CD4-positive, CD25-positive, alpha-beta regulatory T cell (primary cell): Measurements from ENCODE around the gene TCP1. TPM values are rescaled to one million over a fixed set of nuclear protein-coding genes. Genes with fewer than 3 reads are reported as not detected.

Experiments
- ATAC-seq, 2 donors: fragments of 150-1000 bp; cut with Tn5 transposase; one replicate each; pipeline ENCODE4 v1.10.0; 2021; ENCODE audit warnings: low read depth in 2 of 2, moderate number of reproducible peaks in 2 of 2, moderate library complexity in 1 of 2
- DNase-seq, 3 donors: peaks; one replicate each; pipeline versions ENCODE4 v3.0.0 to v3.0.0-alpha.2; 2012 to 2022; ENCODE audit warnings: mixed read lengths in 1 of 3
- H3K27ac ChIP-seq: one replicate; pipeline ENCODE4 v1.7.0; 2013; ENCODE audit warnings: mild to moderate bottlenecking, low read length; ENCODE audit not compliant: insufficient read depth, poor library complexity, severe bottlenecking
- H3K27me3 ChIP-seq: one replicate; pipeline ENCODE4 v1.7.0; 2013; ENCODE audit warnings: low read length; ENCODE audit not compliant: control insufficient read depth, insufficient read depth
- H3K36me3 ChIP-seq: one replicate; pipeline ENCODE4 v1.7.0; 2013; ENCODE audit warnings: mild to moderate bottlenecking, low read length, moderate library complexity; ENCODE audit not compliant: control insufficient read depth, insufficient read depth
- H3K4me1 ChIP-seq: 2 replicates; pipeline ENCODE4 v1.7.0; 2013; ENCODE audit warnings: mild to moderate bottlenecking, low read length; ENCODE audit not compliant: insufficient read depth, control insufficient read depth, poor library complexity, severe bottlenecking
- H3K4me3 ChIP-seq: one replicate; pipeline ENCODE4 v1.7.0; 2013; ENCODE audit warnings: low read depth, mild to moderate bottlenecking, low read length, moderate library complexity
- H3K9me3 ChIP-seq, 2 experiments: 1 replicate in 1 of 2; 2 replicates in 1 of 2; pipeline ENCODE4 v1.7.0; 2013; ENCODE audit warnings: low read length in 2 of 2, mild to moderate bottlenecking in 1 of 2, moderate library complexity in 1 of 2; ENCODE audit not compliant: control insufficient read depth in 2 of 2
- H3K27ac Mint-ChIP-seq, 3 donors: one replicate each; pipeline ENCODE4 v1.8.0; 2020 to 2022; ENCODE audit warnings: mild to moderate bottlenecking in 3 of 3, mixed read lengths in 3 of 3, moderate library complexity in 2 of 3
- H3K27me3 Mint-ChIP-seq: one replicate; pipeline ENCODE4 v1.8.0; 2022; ENCODE audit warnings: mild to moderate bottlenecking, mixed read lengths
- H3K36me3 Mint-ChIP-seq: one replicate; pipeline ENCODE4 v1.8.0; 2020; ENCODE audit warnings: mixed read lengths
- H3K4me1 Mint-ChIP-seq, 4 donors: one replicate each; pipeline ENCODE4 v1.8.0; 2020 to 2022; ENCODE audit warnings: mixed read lengths in 4 of 4, mild to moderate bottlenecking in 1 of 4
- H3K4me3 Mint-ChIP-seq, 4 donors: one replicate each; pipeline ENCODE4 v1.8.0; 2020 to 2022; ENCODE audit warnings: mild to moderate bottlenecking in 4 of 4, mixed read lengths in 4 of 4, moderate library complexity in 3 of 4
- H3K9me3 Mint-ChIP-seq, 7 donors: one replicate each; pipeline ENCODE4 v1.8.0; 2020 to 2022; ENCODE audit warnings: mixed read lengths in 7 of 7, mild to moderate bottlenecking in 3 of 7, moderate library complexity in 2 of 7
- polyA plus RNA-seq, 4 donors: library from polyadenylated mRNA; unstranded; fragments of 300-500 nt; fragmentation: Illumina TruSeq; gene quantifications; one replicate each; pipeline ENCODE4 v1.2.3, GENCODE V29; 2021
- total RNA-seq: library from RNA; stranded (reverse); gene quantifications from one replicate; pipeline ENCODE4 v1.2.3, GENCODE V29; 2022

Gene TCP1
- total RNA-seq (205 TPM), polyA plus RNA-seq (100 to 1,000 TPM in 2 of 4 donors, 10 to 100 TPM in 2; 83.6 to 121 (median 99.9) TPM)

DNA sequence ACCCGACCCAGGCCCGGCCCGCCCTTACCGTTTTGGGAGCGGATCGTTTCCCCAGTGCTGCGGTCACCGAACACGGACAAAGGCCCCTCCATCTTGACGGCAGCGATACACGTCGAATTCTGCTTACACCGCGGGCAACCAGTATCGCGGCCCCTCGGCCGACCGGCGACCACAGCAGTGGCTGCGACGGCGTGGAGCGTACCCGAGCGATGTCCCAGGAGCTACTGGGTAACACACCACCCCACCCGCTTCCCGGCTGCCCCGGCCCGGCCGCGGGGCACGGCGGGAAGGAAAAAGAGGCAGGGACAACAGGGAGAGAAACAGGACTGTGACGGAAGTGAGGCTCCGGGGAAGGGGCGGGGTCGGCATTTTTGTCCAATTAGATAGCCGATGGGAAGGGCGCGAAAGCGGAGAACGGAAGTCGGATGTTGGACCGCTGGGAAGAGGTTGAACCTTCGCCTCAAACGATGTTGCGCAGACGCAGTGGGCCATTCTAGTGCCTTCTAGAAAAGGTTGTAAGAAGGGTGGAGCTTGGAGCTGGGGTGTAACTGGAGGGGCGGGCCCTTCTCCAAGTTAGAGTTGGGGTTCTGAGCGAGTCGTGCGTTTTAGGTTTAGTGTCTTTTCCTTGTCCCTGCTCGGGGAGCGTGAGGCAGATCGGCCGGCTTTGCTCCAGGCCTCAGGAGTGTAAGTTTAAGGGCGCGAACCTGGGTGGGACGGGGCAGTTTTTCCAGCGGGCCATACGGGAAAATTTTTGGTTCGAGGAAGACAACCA lies at the start of gene TCP1:
Gene TCP1 (minus strand): TSS at position 226 of the 772 bp plus-strand sequence. CDS start 134 bp downstream, at position 92.
- Histone ChIP-seq H3K4me3 (peak within 1 kb of the TSS; percentile 87), H3K27ac (peak within 1 kb of the TSS; percentile 97), H3K4me1 (peaks cover 29% of the 10 kb centered on the region), H3K36me3 (peaks cover 45% of the 10 kb centered on the region), H3K27me3 (no peaks in the 10 kb centered on the region), H3K9me3 (no peaks in the 10 kb centered on the region)
- H3K4me1 Mint-ChIP-seq: peaks cover 11 to 75% (median 53%) of the 10 kb centered on the region in 4 donors
- peak within 1 kb of the TSS; percentile 95 to 100 (median 99) for H3K4me3 Mint-ChIP-seq
- peak; percentile 81 to 85 for ATAC-seq
- no peaks in the 10 kb centered on the region for H3K9me3 Mint-ChIP-seq
- peaks cover 38% of the 10 kb centered on the region for H3K36me3 Mint-ChIP-seq
- H3K27ac Mint-ChIP-seq: peak within 1 kb of the TSS; percentile 97 to 99 (median 99)
- DNase-seq: peak; percentile 98 to 100 (median 99)
- peaks cover 8% of the 10 kb centered on the region for H3K27me3 Mint-ChIP-seq

DNA sequence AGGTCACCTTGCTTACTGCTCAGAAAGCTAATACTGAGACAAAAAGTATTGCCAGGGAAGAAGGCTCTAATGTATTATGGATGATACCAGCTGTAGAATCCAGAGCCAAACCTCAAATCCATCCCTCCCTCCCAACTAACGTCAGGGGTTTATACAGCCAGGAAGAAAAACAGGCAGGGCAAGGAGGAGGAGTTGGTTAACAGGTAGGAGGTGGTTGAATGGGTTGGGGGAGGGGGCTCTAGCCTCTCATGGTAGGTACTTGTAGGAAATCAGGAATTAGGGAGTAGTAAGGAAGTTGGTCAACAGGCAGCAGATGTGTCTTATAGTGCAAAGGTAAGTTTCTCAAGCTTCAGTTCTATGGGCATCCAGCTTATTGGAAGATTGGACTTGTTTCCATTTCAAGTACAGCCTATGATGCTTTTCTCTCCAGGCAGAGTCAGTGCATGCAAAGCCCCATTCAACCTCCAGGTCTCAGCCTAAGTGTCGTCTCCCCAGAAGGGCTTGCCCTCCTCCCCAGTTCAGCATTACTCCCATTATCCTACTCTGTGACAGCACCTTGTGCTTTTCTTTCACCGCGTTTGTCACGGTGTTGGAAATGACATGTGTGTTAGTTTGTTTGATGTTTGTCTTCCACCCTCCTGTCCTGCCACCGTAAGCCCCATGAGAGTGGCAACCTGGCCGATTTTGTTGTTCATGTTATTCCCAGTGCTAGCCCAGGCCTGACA lies 48.8 kb upstream of the TCP1 start:
- no peaks in the 10 kb centered on the region for H3K36me3 Mint-ChIP-seq
- Histone ChIP-seq H3K9me3 (no peaks in the 10 kb centered on the region), H3K4me3 (no peak overlapping the region), H3K4me1 (no peaks in the 10 kb centered on the region), H3K36me3 (no peaks in the 10 kb centered on the region), H3K27ac (no peak overlapping the region), H3K27me3 (no peaks in the 10 kb centered on the region)
- H3K27ac Mint-ChIP-seq: peak overlapping the region in 2 of 3 donors; percentile 11 to 48
- ATAC-seq (no peak), DNase-seq (no peak)
- H3K27me3 Mint-ChIP-seq: peaks cover 11% of the 10 kb centered on the region
- peaks cover 0 to 1% (median 0%) of the 10 kb centered on the region in 7 donors for H3K9me3 Mint-ChIP-seq
- H3K4me3 Mint-ChIP-seq: no peak overlapping the region
- peaks cover 0 to 22% (median 6%) of the 10 kb centered on the region in 4 donors for H3K4me1 Mint-ChIP-seq

DNA sequence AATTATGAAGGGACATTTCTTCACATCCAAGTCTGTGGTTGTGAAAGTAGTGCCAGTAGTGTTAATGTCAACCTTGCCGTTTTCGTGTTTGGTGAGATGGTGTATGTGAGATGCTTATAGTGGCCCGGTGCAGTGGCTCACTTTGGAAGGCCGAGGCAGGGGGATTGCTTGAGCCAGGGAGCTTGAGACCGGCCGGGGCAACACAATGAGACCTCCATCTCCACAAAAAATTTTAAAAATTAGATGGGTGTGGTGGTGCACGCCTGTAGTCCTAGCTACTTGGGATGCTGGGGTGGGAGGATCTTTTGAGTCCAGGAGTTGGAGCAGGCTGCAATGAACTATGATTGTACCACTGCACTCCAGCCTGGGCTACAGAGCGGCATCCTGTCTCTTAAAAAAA lies 48.1 kb upstream of the TCP1 start:
- Histone ChIP-seq H3K9me3 (no peaks in the 10 kb centered on the region), H3K4me3 (no peak overlapping the region), H3K4me1 (no peaks in the 10 kb centered on the region), H3K27ac (no peak overlapping the region), H3K27me3 (no peaks in the 10 kb centered on the region), H3K36me3 (no peaks in the 10 kb centered on the region)
- Mint-ChIP-seq H3K9me3 (peaks cover 0 to 1% (median 0%) of the 10 kb centered on the region in 7 donors), H3K36me3 (no peaks in the 10 kb centered on the region), H3K27ac (no peak overlapping the region), H3K4me3 (no peak overlapping the region), H3K27me3 (peaks cover 11% of the 10 kb centered on the region), H3K4me1 (peaks cover 0 to 26% (median 6%) of the 10 kb centered on the region in 4 donors)
- no peak for DNase-seq
- no peak for ATAC-seq

DNA sequence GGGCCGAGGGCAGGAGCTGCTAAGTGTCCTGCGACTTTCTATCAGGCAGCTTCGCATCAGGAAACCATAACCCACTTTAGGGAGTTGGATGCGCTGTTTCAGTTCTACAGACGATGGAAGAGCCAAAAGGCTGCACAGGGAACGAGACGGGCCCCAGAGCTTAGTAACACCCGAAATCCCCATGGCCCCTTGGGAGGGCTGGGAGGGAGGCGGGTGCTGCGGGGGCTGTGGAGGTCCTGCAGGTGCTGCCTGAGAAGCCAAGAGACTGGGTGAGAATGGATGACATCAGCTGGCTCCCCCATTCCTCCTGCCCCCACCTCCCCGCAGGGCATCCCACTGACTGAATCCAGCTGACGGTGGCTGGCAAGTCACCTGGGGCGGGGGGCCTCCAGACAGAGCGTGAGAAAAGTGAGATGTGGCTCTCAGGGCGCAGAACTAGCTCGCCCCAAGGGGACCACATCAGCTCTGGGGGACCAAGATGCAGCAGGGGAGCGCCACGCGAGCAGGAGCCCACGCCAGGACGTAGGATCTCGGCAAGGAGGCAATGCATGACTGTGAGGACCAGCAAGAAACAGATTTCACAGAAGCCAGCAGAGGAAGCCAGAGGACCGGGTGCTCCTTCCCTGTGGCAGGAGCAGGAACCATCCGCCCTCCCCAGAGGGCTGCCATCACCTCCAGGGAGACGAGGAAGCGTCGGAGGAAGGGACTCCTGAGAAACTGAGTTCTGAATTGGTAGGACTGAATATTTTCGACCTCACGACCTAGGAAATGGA lies 47.5 kb upstream of the TCP1 start:
- Histone ChIP-seq H3K36me3 (no peaks in the 10 kb centered on the region), H3K9me3 (no peaks in the 10 kb centered on the region), H3K27me3 (no peaks in the 10 kb centered on the region), H3K27ac (no peak overlapping the region), H3K4me3 (no peak overlapping the region), H3K4me1 (no peaks in the 10 kb centered on the region)
- peaks cover 0 to 1% (median 0%) of the 10 kb centered on the region in 7 donors for H3K9me3 Mint-ChIP-seq
- no peak for DNase-seq
- peaks cover 9% of the 10 kb centered on the region for H3K27me3 Mint-ChIP-seq
- H3K36me3 Mint-ChIP-seq: no peaks in the 10 kb centered on the region
- no peak overlapping the region for H3K27ac Mint-ChIP-seq
- no peak for ATAC-seq
- H3K4me3 Mint-ChIP-seq: no peak overlapping the region
- H3K4me1 Mint-ChIP-seq: peaks cover 0 to 26% (median 6%) of the 10 kb centered on the region in 4 donors

DNA sequence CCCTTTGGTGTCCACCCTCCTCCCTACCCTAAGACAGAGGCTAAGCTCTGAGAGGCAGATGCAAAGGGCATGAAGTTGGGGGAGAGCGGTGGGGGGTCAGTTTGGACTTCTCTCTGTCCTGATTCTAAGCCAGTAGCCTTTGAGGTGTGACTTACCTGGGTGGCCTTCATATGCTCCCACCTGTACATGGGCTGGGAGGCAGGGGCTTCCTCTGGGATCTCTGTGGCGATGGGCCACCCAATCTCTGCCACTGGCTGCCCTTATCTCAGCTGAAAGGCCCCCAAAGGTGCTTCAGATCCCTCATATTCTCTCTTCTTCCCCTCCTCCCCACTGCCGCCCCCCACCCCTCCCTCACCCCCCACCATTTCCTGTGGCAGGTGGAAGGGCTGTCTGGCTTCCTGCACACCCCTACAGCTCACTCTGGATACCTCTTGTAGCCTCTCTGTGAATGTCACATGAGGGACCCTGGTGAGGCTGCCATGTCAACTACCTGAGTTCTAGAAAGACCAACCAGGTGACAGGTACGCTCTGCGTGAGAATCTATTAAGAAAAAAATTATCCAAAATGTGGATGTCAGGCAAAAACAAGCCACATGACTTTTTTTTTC lies 44.7 kb upstream of the TCP1 start:
- Mint-ChIP-seq H3K27ac (peak overlapping the region in 1 of 3 donors; percentile 69), H3K4me3 (peak overlapping the region in 1 of 4 donors; percentile 41), H3K36me3 (no peaks in the 10 kb centered on the region), H3K4me1 (peaks cover 0 to 26% (median 6%) of the 10 kb centered on the region in 4 donors), H3K27me3 (no peaks in the 10 kb centered on the region), H3K9me3 (no peaks in the 10 kb centered on the region)
- Histone ChIP-seq H3K36me3 (no peaks in the 10 kb centered on the region), H3K27me3 (no peaks in the 10 kb centered on the region), H3K9me3 (no peaks in the 10 kb centered on the region), H3K4me1 (no peaks in the 10 kb centered on the region), H3K27ac (no peak overlapping the region), H3K4me3 (no peak overlapping the region)
- DNase-seq: peak in 1 of 3 donors; percentile 11
- ATAC-seq: peak in 1 of 2 donors; percentile 65

DNA sequence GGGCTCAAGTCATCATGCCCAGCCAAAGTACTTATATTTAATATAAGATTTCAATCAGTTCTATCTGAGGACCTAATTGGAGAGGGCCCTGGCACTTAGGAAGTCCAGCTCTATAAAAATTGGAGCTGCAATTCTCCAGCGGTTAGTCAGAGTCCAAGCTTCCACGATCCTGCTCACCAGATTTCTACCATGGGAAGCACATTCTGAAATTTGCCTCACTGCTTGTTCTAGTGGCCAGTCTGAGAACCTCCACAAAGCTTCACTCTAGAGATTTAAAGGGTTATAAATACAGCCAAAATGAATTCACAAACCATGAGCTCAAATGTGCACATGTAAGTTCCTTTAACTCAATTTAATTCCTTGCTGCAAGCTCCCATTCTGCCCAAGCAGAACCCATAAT lies 44.2 kb upstream of the TCP1 start:
- Histone ChIP-seq H3K4me1 (no peaks in the 10 kb centered on the region), H3K27ac (no peak overlapping the region), H3K36me3 (no peaks in the 10 kb centered on the region), H3K9me3 (no peaks in the 10 kb centered on the region), H3K4me3 (no peak overlapping the region), H3K27me3 (no peaks in the 10 kb centered on the region)
- no peaks in the 10 kb centered on the region for H3K9me3 Mint-ChIP-seq
- H3K4me1 Mint-ChIP-seq: peaks cover 0 to 26% (median 6%) of the 10 kb centered on the region in 4 donors
- H3K4me3 Mint-ChIP-seq: no peak overlapping the region
- H3K27me3 Mint-ChIP-seq: no peaks in the 10 kb centered on the region
- H3K36me3 Mint-ChIP-seq: no peaks in the 10 kb centered on the region
- ATAC-seq (no peak), DNase-seq (no peak)
- peak overlapping the region in 1 of 3 donors; percentile 66 for H3K27ac Mint-ChIP-seq

DNA sequence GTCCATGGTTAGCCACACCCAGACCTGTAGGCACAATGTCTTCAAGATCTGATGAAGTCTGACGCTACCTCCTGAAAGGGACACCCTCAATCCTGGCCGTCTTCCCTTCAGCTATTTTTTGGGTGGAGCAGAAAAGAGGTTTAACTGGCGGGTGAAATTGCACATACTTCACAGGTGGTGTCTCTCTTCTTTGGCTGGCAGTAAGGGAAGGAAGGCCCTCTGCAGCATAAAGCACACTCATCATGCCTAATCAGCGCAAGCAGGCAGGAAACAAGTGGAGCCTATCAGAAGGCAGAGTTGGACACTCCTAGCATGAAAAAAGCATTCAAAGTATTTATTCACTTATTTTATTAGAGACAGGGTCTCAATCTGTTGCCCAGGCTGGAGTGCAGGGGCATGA lies 43.5 kb upstream of the TCP1 start:
- no peaks in the 10 kb centered on the region for H3K27me3 Mint-ChIP-seq
- ATAC-seq (no peak), DNase-seq (no peak)
- H3K4me1 Mint-ChIP-seq: peaks cover 0 to 26% (median 6%) of the 10 kb centered on the region in 4 donors
- Histone ChIP-seq H3K27ac (no peak overlapping the region), H3K36me3 (no peaks in the 10 kb centered on the region), H3K27me3 (no peaks in the 10 kb centered on the region), H3K9me3 (no peaks in the 10 kb centered on the region), H3K4me3 (no peak overlapping the region), H3K4me1 (no peaks in the 10 kb centered on the region)
- no peak overlapping the region for H3K4me3 Mint-ChIP-seq
- H3K36me3 Mint-ChIP-seq: no peaks in the 10 kb centered on the region
- H3K9me3 Mint-ChIP-seq: no peaks in the 10 kb centered on the region
- peak overlapping the region in 1 of 3 donors; percentile 26 for H3K27ac Mint-ChIP-seq
